Immature natural killer cell (primary cell): ENCODE results near the gene MRM3. TPM values are rescaled to one million over a fixed set of nuclear protein-coding genes. Genes with fewer than 3 reads are reported as not detected.
"Not testable (repeated sequence)": the region's sequence is repeated elsewhere in the genome, so short reads cannot be mapped to it uniquely, and the experiment has no call there.

Experiments used
- DNase-seq, 3 donors: peaks; one replicate each; pipeline ENCODE4 v3.0.0; 2022; ENCODE audit warnings: mixed read lengths in 1 of 3
- H3K27ac Mint-ChIP-seq, 6 donors: one replicate each; pipeline ENCODE4 v1.8.0; 2020; ENCODE audit warnings: mixed read lengths in 6 of 6, mild to moderate bottlenecking in 5 of 6, inconsistent platforms in 4 of 6, moderate library complexity in 3 of 6
- H3K27me3 Mint-ChIP-seq, 3 donors: one replicate each; pipeline ENCODE4 v1.8.0; 2020 to 2021; ENCODE audit warnings: low read depth in 3 of 3, mild to moderate bottlenecking in 3 of 3, mixed read lengths in 3 of 3, moderate library complexity in 3 of 3, inconsistent platforms in 1 of 3
- H3K36me3 Mint-ChIP-seq, 3 donors: one replicate each; pipeline ENCODE4 v1.8.0; 2020; ENCODE audit warnings: mixed read lengths in 3 of 3, inconsistent platforms in 2 of 3, mild to moderate bottlenecking in 2 of 3
- H3K4me1 Mint-ChIP-seq, 2 donors: one replicate each; pipeline ENCODE4 v1.8.0; 2020; ENCODE audit warnings: inconsistent platforms in 2 of 2, mild to moderate bottlenecking in 2 of 2, mixed read lengths in 2 of 2, moderate library complexity in 1 of 2
- H3K4me3 Mint-ChIP-seq, 5 donors: one replicate each; pipeline ENCODE4 v1.8.0; 2020; ENCODE audit warnings: mild to moderate bottlenecking in 5 of 5, mixed read lengths in 5 of 5, inconsistent platforms in 3 of 5, moderate library complexity in 3 of 5
- H3K9me3 Mint-ChIP-seq, 6 donors: one replicate each; pipeline ENCODE4 v1.8.0; 2020; ENCODE audit warnings: mild to moderate bottlenecking in 6 of 6, mixed read lengths in 6 of 6, inconsistent platforms in 4 of 6, moderate library complexity in 3 of 6
- polyA plus RNA-seq, 3 donors: library from polyadenylated mRNA; unstranded; fragments of 300-500 nt; fragmentation: Illumina TruSeq; gene quantifications; one replicate each; pipeline ENCODE4 v1.2.3, GENCODE V29; 2021

MRM3 gene
- polyA plus RNA-seq, 3 donors from 2014 or later, result 26.1 to 40.6 (median 27.5) TPM

DNA sequence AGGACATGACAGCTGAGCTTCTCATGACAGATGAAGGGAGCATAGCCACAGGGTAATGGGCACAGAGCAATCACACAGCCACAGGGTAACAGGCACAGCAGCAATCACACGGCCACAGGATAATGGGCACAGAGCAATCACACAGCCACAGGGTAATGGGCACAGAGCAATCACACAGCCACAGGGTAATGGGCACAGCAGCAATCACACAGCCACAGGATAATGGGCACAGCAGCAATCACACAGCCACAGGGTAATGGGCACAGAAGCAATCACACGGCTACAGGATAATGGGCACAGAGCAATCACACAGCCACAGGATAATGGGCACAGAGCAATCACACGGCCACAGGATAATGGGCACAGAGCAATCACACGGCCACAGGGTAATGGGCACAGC lies 33.5 kb upstream of the MRM3 start:
- Mint-ChIP-seq H3K4me3 (peak overlapping the region in 1 of 5 donors; percentile 21), H3K27me3 (peaks cover 3 to 11% (median 5%) of the 10 kb centered on the region in 3 donors), H3K4me1 (peaks cover 32 to 36% of the 10 kb centered on the region in 2 donors)
- not testable (repeated sequence) for H3K27ac Mint-ChIP-seq, DNase-seq, H3K36me3 Mint-ChIP-seq, H3K9me3 Mint-ChIP-seq

DNA sequence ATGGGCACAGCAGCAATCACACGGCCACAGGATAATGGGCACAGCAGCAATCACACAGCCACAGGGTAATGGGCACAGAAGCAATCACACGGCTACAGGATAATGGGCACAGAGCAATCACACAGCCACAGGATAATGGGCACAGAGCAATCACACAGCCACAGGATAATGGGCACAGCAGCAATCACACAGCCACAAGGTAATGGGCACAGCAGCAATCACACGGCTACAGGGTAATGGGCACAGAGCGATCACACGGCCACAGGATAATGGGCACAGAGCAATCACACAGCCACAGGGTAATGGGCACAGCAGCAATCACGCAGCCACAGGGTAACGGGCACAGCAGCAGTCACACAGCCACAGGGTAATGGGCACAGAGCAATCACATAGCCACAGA lies 32.8 kb upstream of the MRM3 start:
- H3K27ac Mint-ChIP-seq, DNase-seq: not testable (repeated sequence)
- H3K27me3 Mint-ChIP-seq, result peaks cover 5 to 11% (median 5%) of the 10 kb centered on the region in 3 donors

DNA sequence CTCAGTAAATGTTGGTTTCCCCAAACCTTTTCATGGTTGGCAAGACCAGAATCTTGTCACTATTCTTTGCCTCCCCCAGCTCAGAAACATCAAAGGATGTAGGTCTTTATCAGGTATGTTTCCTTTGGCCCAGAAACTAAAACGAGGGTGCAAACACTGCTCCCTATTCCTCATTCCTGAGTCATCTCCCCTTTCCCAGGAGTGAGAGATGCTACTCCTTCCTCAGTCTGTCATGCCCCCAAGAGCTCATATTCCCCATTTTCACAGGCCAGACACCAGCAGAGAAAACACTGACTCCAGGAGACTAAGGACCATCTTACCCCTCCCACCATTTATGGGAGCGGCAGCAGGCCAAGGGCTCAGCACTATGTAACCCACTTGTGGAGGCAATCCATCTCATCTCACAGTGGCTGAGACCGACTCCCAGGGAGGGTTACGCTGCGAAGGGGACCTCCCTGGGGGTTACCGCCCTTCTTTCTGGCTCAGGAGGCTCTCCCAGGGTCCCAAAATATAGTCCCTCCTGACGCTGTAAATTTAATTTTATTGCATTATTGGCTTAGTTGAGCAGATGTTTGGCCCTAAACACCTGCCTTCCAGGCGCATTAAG lies 31.6 kb upstream of the MRM3 start:
- DNase-seq, result no peak
- Mint-ChIP-seq H3K27me3 (peaks cover 5 to 11% (median 5%) of the 10 kb centered on the region in 3 donors), H3K4me3 (peak overlapping the region; percentile 88 to 95 (median 94)), H3K4me1 (peaks cover 32 to 36% of the 10 kb centered on the region in 2 donors), H3K27ac (peak overlapping the region in 5 of 6 donors; percentile 2 to 74 (median 33)), H3K9me3 (no peaks in the 10 kb centered on the region), H3K36me3 (peaks cover 0 to 4% (median 0%) of the 10 kb centered on the region in 3 donors)

More for the DNA sequence above, 32.8 kb upstream of the MRM3 start:
- not testable (repeated sequence) for H3K36me3 Mint-ChIP-seq, H3K9me3 Mint-ChIP-seq
- peaks cover 32 to 36% of the 10 kb centered on the region in 2 donors for H3K4me1 Mint-ChIP-seq
- H3K4me3 Mint-ChIP-seq, result peak overlapping the region in 3 of 5 donors; percentile 2 to 29 (median 5)

DNA sequence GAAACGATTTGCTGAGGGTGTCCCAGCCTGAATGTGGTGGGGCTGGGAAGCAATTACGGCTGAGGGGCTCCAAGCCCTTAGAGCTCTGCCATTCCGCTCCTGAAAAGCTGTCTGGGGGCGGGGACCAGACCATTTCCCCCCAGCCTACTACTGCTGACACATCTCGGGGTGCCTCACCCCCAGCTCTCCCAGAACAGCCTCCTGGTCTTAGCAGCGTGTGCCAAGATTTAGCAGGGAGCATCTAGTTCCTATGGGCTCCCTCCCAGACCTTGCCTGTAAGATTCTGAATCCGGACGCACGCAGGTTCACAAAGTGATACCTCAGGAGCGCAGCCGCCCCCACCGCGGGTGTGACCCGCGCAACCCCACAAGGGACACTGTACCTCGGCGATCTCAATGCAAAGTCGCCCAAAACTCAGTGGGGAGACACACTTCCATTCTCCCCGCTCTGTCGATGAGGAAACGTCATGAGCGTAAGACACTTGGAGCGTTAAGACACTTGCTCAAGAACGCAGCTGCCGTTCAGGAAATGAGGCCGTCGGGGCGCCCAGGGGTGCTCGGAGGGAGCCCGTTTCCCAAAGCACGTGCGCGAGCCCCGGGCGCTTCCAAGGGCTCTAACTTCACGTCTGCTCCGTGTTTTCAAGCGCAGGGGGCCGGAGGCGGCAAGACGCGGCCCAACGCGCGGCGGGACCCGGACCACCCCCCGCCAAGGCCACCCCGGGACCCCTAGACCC lies 30.7 kb upstream of the MRM3 start:
- Mint-ChIP-seq H3K27ac (peak overlapping the region; percentile 74 to 93 (median 87)), H3K9me3 (no peaks in the 10 kb centered on the region), H3K36me3 (peaks cover 0 to 4% (median 0%) of the 10 kb centered on the region in 3 donors), H3K4me3 (peak overlapping the region; percentile 88 to 95 (median 94)), H3K27me3 (peaks cover 5 to 11% (median 5%) of the 10 kb centered on the region in 3 donors), H3K4me1 (peaks cover 32 to 36% of the 10 kb centered on the region in 2 donors)
- peak; percentile 49 to 57 (median 54) for DNase-seq

DNA sequence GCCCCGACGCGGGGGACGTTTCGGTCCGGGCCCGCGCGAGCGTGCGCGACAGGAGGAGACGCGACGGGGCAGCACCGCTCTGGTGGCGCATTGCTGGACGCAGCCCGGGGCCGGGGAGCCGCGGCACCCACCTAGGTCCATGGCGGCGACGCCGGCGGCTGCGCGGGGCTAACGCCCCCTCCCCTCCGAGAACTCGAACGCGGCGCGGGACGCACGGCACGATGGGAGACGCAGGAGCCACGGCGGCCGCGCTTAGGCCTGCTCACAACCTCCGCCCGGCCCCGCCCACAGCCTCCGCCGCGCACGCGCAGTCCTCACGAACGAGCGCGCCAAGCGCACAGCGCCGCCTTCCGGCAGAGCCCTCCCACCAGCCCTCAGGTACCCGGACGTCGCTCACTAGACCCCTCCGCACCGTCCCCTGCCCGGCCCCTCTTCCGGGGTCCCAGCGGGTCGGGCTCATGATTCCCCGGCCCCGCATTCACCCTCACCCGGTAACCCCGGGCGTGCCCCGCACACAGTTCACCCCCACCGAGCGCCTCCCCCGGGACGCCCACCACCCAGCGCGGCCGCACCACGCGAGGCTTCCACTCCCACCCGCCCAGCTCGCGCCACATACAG lies 30.0 kb upstream of the MRM3 start, which contains the start of gene GEMIN4:
TSS of gene GEMIN4 (minus strand) at position 263 of the 618 bp plus-strand sequence. CDS start at position 141, 122 bp downstream.
- Mint-ChIP-seq H3K9me3 (no peaks in the 10 kb centered on the region), H3K4me3 (peak within 1 kb of the TSS; percentile 93 to 95 (median 95)), H3K36me3 (peaks cover 4 to 7% (median 6%) of the 10 kb centered on the region in 3 donors), H3K27me3 (peaks cover 5 to 11% (median 5%) of the 10 kb centered on the region in 3 donors), H3K27ac (peak within 1 kb of the TSS; percentile 74 to 96 (median 92)), H3K4me1 (peaks cover 32 to 36% of the 10 kb centered on the region in 2 donors)
- DNase-seq, result peak; percentile 96 to 97 (median 97)

DNA sequence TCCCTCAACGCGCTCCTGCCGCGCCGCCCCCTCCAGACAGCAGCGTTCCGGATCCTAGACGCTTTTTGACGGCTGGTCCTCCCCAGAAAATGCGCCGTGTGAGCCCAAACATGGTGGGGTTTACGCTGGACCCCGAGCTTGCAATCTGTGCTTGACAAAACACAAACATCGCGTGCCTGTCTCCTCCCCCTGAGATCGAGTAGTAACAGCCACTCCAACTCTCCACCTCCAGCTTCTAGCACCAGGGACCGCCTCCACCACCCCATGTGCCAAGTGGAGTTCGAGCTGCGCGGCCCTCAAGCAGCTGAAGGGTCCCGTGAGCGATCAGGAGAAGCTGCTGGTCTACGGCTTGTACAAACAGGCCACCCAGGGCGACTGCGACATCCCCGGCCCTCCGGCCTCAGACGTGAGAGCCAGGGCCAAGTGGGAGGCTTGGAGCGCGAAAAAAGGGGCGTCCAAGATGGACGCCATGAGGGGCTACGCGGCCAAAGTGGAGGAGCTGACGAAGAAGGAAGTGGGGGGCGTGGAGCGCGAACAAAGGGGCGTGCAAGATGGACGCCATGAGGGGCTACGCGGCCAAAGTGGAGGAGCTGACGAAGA lies 29.4 kb upstream of the MRM3 start:
- Mint-ChIP-seq H3K9me3 (no peaks in the 10 kb centered on the region), H3K4me1 (peaks cover 32 to 36% of the 10 kb centered on the region in 2 donors), H3K36me3 (peaks cover 4 to 9% (median 8%) of the 10 kb centered on the region in 3 donors), H3K27ac (peak overlapping the region; percentile 64 to 96 (median 90)), H3K27me3 (peaks cover 5 to 11% (median 5%) of the 10 kb centered on the region in 3 donors), H3K4me3 (peak overlapping the region; percentile 91 to 95 (median 93))
- no peak for DNase-seq

DNA sequence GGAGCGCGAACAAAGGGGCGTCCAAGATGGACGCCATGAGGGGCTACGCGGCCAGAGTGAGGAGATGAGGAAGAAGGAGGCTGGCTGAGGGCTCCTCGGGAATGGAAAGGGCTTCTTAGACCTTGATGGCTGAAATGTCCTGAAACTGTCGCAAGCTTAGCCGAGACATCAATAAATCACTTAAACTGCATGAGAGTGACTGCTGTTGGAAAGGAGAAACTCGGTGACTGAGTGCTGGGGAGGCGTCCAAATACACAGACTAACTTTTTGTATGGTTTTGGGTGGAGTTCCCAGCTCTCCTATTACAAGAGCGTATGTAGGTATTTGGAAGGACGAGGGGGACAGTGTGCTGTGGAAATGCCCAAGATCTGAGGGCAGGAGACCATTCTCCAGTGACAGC lies 28.7 kb upstream of the MRM3 start:
- H3K27ac Mint-ChIP-seq, result peak overlapping the region in 5 of 6 donors; percentile 40 to 68 (median 62)
- H3K9me3 Mint-ChIP-seq, result no peaks in the 10 kb centered on the region
- H3K36me3 Mint-ChIP-seq, result peaks cover 0 to 9% (median 8%) of the 10 kb centered on the region in 3 donors
- no peak for DNase-seq
- peak overlapping the region; percentile 63 to 82 (median 79) for H3K4me3 Mint-ChIP-seq
- H3K27me3 Mint-ChIP-seq, result peaks cover 5 to 11% (median 5%) of the 10 kb centered on the region in 3 donors
- peaks cover 32 to 34% of the 10 kb centered on the region in 2 donors for H3K4me1 Mint-ChIP-seq

DNA sequence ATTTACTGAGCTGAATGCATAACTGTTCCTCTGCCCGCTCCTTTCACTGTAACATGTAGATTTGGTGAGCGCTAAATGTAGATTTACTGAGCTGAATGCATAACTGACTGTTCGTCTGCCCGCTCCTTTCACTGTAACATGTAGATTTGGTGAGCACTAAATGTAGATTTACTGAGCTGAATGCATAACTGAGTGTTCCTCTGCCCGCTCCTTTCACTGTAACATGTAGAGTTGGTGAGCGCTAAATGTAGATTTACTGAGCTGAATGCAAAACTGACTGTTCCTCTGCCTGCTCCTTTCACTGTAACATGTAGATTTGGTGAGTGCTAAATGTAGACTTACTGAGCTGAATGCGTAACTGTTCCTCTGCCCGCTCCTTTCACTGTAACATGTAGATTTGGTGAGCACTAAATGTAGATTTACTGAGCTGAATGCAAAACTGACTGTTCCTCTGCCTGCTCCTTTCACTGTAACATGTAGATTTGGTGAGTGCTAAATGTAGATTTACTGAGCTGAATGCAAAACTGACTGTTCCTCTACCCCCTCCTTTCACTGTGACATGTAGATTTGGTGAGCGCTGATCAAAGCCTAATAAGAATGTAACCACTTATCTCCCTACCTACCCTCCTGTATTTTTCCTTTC lies 26.7 kb upstream of the MRM3 start:
- H3K9me3 Mint-ChIP-seq, H3K4me3 Mint-ChIP-seq, DNase-seq, H3K27ac Mint-ChIP-seq: not testable (repeated sequence)
- H3K36me3 Mint-ChIP-seq, result peaks cover 6 to 16% (median 12%) of the 10 kb centered on the region in 3 donors
- peaks cover 20 to 21% of the 10 kb centered on the region in 2 donors for H3K4me1 Mint-ChIP-seq
- peaks cover 5 to 11% (median 5%) of the 10 kb centered on the region in 3 donors for H3K27me3 Mint-ChIP-seq

DNA sequence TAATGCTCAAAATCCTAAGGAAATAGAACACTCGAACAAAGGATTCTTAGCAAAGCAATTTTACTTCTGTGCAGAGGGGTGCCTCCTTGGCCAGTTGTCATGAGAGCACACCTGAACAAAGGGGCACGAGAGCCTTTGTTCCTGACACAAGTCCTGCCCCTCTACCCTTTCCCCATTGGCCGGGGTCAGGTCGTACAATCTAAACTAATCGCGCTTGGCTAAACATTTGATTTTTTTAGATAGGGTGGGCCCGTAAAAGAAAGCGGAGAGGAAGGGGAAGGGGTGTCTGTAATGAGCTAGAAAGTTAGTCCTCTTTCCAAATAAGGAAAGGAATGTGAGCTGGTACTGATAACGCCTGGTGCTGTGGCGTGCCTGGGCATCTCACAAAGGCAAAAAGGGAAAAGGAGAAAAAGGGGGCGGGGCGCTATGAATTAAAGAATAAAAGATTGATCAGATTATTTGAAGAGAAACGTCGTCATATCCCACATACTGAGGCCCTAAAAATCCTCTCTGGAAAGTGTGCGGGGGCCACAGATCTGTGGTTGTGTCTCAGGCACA lies 26.1 kb upstream of the MRM3 start:
- not testable (repeated sequence) for H3K9me3 Mint-ChIP-seq, H3K27ac Mint-ChIP-seq, H3K4me3 Mint-ChIP-seq, DNase-seq
- Mint-ChIP-seq H3K4me1 (peaks cover 13 to 17% of the 10 kb centered on the region in 2 donors), H3K36me3 (peaks cover 6 to 22% (median 12%) of the 10 kb centered on the region in 3 donors), H3K27me3 (peaks cover 5 to 11% (median 5%) of the 10 kb centered on the region in 3 donors)

DNA sequence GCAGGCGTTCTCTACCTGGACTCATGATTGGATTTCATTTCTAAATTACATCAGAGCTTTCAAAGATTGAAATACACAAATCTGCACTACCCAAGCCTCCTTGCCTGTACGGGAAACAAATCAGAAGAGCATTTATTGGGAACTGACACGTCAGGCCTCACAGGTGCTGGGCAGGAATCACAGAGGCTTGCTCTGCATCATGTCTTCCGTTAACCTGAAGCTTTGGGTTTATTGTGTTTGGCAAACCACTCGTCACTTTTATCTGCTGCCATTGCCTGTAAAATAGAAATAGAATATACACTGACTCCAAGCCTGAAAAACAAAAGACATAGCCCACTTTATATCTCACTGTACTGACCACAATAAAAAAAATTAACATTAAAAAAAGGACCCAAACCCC lies 22.2 kb upstream of the MRM3 start:
- Mint-ChIP-seq H3K4me3 (no peak overlapping the region), H3K9me3 (no peaks in the 10 kb centered on the region), H3K4me1 (no peaks in the 10 kb centered on the region), H3K36me3 (peaks cover 17 to 34% (median 22%) of the 10 kb centered on the region in 3 donors), H3K27ac (no peak overlapping the region), H3K27me3 (no peaks in the 10 kb centered on the region)
- DNase-seq, result no peak

DNA sequence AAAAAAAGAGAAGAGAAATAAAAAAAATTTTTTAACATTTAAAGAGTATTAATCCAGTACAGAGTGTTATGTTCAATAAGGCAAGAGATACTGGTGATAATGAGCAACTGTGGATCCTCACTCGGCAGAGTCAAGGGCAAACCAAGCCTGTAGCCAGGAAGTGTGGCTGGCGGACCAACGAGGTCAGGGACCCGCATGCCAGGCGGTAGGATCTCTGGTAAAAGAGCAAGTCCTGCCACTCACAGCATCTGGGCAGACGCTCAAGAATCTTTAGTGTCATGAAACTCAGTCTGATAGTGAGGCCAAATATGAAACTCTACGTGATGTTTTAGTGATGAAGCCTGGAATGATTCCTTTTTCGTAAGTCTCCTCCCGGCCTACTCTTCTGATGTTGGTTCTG lies 21.8 kb upstream of the MRM3 start:
- no peak overlapping the region for H3K4me3 Mint-ChIP-seq

DNA sequence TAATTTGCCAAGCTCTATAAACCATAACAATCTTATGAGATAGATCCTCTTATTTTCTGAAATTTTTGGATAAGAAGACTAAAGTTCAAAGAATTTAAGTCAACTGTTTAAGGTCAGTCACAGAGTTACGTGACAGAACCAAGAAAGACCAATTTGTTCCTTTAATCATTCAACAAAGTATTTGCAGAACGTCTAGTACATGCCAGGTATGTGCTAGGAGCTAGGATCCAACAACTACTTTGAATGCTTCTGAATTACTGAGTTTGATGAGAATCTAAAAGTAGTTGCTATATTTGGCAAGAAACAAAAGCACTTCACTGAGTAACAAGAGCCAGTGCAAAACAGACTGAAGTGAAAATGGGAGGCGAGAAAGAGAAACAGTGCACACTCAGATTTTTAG lies 15.1 kb upstream of the MRM3 start:
- no peak for DNase-seq
- Mint-ChIP-seq H3K36me3 (peaks cover 29 to 52% (median 29%) of the 10 kb centered on the region in 3 donors), H3K27ac (peak overlapping the region in 1 of 6 donors; percentile 10)

More for the DNA sequence above, 21.8 kb upstream of the MRM3 start:
- Mint-ChIP-seq H3K9me3 (no peaks in the 10 kb centered on the region), H3K27me3 (no peaks in the 10 kb centered on the region), H3K27ac (no peak overlapping the region), H3K36me3 (peaks cover 17 to 38% (median 26%) of the 10 kb centered on the region in 3 donors), H3K4me1 (no peaks in the 10 kb centered on the region)
- no peak for DNase-seq

More for the DNA sequence above, 15.1 kb upstream of the MRM3 start:
- H3K27me3 Mint-ChIP-seq, result peaks cover 0 to 3% (median 0%) of the 10 kb centered on the region in 3 donors
- H3K4me3 Mint-ChIP-seq, result no peak overlapping the region
- no peaks in the 10 kb centered on the region for H3K4me1 Mint-ChIP-seq
- H3K9me3 Mint-ChIP-seq, result peaks cover 0 to 2% (median 0%) of the 10 kb centered on the region in 6 donors
